ENCODE data around the gene TBCK. TPM values are rescaled to one million over a fixed set of nuclear protein-coding genes. Genes with fewer than 3 reads are reported as not detected.
A peak's percentile ranks its signal among the peaks of the same experiment; 100 is the strongest.

Gene TBCK
- total RNA-seq, 4 donors from 2014 or later: 15.6 to 29.9 (median 21.8) TPM

DNA sequence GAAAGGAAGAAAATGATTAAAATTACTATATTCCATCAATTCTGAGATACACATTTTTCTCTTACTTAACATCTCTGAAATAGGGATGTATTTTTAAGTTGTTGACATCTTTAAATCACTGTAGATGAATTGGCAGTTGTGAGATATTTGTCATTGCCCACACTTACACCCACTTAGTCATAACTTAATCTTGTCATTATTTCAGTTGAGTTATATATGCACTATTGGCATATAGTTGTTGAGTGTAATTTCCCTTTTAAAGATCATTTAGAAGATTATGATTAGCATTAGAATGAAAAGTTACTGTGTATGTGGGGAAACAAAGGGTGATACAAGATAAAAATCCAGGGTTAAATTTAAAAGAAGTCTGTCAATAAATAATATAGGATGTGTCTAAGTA, 2.5 kb upstream of the TBCK start:
- no peak overlapping the region for H3K4me3 ChIP-seq (ENCODE audit: low read depth, poor library complexity, severe bottlenecking)
- DNase-seq (ENCODE audit: low spot score in 2 of 2): no peak
- no peak for TF ChIP-seq POLR2A (IDR thresholded peaks at IDR 0.05)
- TF ChIP-seq, protein P1, sequence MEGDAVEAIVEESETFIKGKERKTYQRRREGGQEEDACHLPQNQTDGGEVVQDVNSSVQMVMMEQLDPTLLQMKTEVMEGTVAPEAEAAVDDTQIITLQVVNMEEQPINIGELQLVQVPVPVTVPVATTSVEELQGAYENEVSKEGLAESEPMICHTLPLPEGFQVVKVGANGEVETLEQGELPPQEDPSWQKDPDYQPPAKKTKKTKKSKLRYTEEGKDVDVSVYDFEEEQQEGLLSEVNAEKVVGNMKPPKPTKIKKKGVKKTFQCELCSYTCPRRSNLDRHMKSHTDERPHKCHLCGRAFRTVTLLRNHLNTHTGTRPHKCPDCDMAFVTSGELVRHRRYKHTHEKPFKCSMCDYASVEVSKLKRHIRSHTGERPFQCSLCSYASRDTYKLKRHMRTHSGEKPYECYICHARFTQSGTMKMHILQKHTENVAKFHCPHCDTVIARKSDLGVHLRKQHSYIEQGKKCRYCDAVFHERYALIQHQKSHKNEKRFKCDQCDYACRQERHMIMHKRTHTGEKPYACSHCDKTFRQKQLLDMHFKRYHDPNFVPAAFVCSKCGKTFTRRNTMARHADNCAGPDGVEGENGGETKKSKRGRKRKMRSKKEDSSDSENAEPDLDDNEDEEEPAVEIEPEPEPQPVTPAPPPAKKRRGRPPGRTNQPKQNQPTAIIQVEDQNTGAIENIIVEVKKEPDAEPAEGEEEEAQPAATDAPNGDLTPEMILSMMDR (IDR thresholded peaks at IDR 0.05): no peak
- intact Hi-C loops (cut with DNase I; ENCODE audit: low total_unique reads): no loop called here

DNA sequence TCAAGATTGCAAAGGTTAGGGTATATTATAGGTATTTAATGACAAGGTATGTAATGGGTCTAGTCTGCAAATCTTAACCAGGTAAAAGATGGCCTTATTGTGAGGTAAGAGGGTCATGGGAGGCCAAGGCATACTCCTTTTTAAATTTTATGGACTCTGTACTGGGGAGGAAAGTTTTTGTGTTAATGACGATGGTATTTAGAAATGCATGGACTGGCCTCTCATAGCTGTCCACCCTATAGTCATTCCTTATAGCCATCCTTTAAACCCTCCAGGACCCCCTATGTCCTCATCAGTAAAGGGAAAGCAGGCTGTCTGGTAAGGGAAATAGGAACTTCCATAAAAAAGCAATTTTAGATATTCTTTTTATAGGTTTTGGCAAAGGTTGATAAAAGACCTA, 1.8 kb upstream of the TBCK start:
- no peak for TF ChIP-seq POLR2A (IDR thresholded peaks at IDR 0.05)
- TF ChIP-seq, protein P1 (IDR thresholded peaks at IDR 0.05): no peak
- DNase-seq (ENCODE audit: low spot score in 2 of 2): no peak
- 81 to 83% methylated on average over 1 of the region's 1 CpG for WGBS, 2 donors
- intact Hi-C loops (cut with DNase I; ENCODE audit: low total_unique reads): no loop called here
- no peak overlapping the region for H3K4me3 ChIP-seq (ENCODE audit: low read depth, poor library complexity, severe bottlenecking)

- DNase-seq (ENCODE audit: low spot score in 2 of 2): no peak
- peak overlapping the region; percentile 73 for H3K4me3 ChIP-seq (ENCODE audit: low read depth, poor library complexity, severe bottlenecking)
- WGBS, 2 donors: 3 to 4% methylated on average over 13 of the region's 13 CpGs
- intact Hi-C loops (cut with DNase I; ENCODE audit: low total_unique reads): no loop called here
- TF ChIP-seq, protein P1 (IDR thresholded peaks at IDR 0.05): no peak
- no peak for TF ChIP-seq POLR2A (IDR thresholded peaks at IDR 0.05)
Measured at GRCh38 chr4:106316773-106317409, 882 bp upstream of the TBCK start.

DNA sequence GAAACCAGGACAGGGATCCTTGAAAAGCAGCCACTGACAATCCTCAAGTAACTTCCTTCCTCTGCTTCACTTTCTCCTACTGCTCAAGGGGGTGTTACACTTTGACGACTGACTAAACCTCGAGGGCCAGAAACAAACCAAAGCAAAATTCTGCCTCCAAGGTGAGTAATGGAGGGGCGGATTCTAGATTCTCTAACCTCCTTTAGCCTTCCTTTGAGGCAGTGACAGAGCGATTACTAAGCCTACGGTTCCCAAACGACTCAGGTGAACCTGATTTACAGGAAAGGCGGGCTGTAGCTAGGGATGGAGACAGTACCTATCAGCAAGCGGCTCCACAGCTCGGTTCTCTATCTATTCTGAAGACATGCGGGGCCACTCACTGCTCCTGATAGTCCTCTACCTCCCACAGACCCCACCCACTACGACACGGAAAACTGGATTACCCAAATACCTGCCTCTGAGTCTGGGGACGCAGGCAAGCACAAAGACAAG, 487 bp downstream of the TBCK start:
- DNase-seq (ENCODE audit: low spot score in 2 of 2): peak in 1 of 2 donors; percentile 35
- intact Hi-C loops (cut with DNase I; ENCODE audit: low total_unique reads): no loop called here
- TF ChIP-seq POLR2A (IDR thresholded peaks at IDR 0.05): no peak
- TF ChIP-seq, protein P1 (IDR thresholded peaks at IDR 0.05): no peak
- 0 to 2% methylated on average over 12 to 13 of the region's 13 CpGs for WGBS, 2 donors
- H3K4me3 ChIP-seq (ENCODE audit: low read depth, poor library complexity, severe bottlenecking): peak overlapping the region; percentile 73

- TF ChIP-seq POLR2A (IDR thresholded peaks at IDR 0.05): no peak
- no peak overlapping the region for H3K4me3 ChIP-seq (ENCODE audit: low read depth, poor library complexity, severe bottlenecking)
- 30 to 34% methylated on average over 6 of the region's 6 CpGs for WGBS, 2 donors
- intact Hi-C loops (cut with DNase I; ENCODE audit: low total_unique reads): no loop called here
- no peak for DNase-seq (ENCODE audit: low spot score in 2 of 2)
Measured at GRCh38 chr4:106314960-106315359, 1.0 kb downstream of the TBCK start.

- no peak overlapping the region for H3K4me3 ChIP-seq (ENCODE audit: low read depth, poor library complexity, severe bottlenecking)
- DNase-seq (ENCODE audit: low spot score in 2 of 2): no peak
- 83 to 86% methylated on average over 3 of the region's 3 CpGs for WGBS, 2 donors
- TF ChIP-seq, protein P1 (IDR thresholded peaks at IDR 0.05): no peak
- TF ChIP-seq POLR2A (IDR thresholded peaks at IDR 0.05): no peak
- intact Hi-C loops (cut with DNase I; ENCODE audit: low total_unique reads): no loop called here
Measured at GRCh38 chr4:106312997-106313522, 2.9 kb downstream of the TBCK start.

Data from lower leg skin (tissue), 4 donors.